ENCODE measurements around the gene MEIS2. TPM values are rescaled to one million over a fixed set of nuclear protein-coding genes. Genes with fewer than 3 reads are reported as not detected.

Gene MEIS2
- total RNA-seq, 1 donor from 2014 or later = 6.0 TPM

DNA sequence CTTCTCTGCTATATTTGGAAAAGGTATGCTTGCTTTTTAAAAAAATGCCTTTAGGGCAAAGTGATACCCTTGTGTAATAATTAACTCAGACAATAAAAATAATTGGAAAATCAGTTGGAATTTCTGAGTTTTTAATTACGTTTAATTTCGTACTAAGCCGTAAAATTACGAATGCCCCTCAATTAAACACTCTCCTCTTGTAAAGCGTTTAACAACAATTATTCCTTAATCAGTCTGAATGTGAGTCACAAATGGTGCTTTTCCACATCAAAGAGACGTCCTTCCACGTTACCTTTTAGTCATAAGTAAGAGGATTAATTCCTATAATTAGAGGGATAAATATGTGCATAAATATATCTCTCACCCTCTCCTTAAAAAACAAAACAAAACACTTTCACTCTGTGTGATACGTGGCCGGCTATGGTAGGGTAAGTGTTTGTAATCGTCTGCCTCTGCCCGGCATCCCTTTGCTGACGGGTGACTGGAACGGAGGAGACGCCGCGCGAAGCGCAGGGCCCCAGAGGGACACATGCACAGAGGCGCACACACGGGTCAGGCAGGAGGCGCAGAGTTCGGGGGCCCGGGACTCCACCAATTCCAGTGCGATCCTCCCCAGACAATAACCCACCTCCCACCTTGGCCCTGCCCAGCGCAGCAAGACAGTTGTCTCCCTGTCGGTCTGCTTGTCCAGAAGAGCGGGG is 9.7 kb upstream of the MEIS2 start:
- Mint-ChIP-seq H3K4me1 (ENCODE audit: low read depth, unreplicated experiment) (peaks cover 7% of the 10 kb centered on the region), H3K9me3 (ENCODE audit: unreplicated experiment) (peaks cover 4% of the 10 kb centered on the region), H3K36me3 (ENCODE audit: unreplicated experiment) (no peaks in the 10 kb centered on the region), H3K27ac (ENCODE audit: unreplicated experiment) (no peak overlapping the region), H3K4me3 (ENCODE audit: unreplicated experiment) (peak overlapping the region; percentile 70), H3K27me3 (ENCODE audit: unreplicated experiment) (peaks cover 44% of the 10 kb centered on the region)
- peak; percentile 60 for DNase-seq
- TF ChIP-seq, protein P1, sequence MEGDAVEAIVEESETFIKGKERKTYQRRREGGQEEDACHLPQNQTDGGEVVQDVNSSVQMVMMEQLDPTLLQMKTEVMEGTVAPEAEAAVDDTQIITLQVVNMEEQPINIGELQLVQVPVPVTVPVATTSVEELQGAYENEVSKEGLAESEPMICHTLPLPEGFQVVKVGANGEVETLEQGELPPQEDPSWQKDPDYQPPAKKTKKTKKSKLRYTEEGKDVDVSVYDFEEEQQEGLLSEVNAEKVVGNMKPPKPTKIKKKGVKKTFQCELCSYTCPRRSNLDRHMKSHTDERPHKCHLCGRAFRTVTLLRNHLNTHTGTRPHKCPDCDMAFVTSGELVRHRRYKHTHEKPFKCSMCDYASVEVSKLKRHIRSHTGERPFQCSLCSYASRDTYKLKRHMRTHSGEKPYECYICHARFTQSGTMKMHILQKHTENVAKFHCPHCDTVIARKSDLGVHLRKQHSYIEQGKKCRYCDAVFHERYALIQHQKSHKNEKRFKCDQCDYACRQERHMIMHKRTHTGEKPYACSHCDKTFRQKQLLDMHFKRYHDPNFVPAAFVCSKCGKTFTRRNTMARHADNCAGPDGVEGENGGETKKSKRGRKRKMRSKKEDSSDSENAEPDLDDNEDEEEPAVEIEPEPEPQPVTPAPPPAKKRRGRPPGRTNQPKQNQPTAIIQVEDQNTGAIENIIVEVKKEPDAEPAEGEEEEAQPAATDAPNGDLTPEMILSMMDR (IDR thresholded peaks at IDR 0.05; ENCODE audit: partially characterized antibody, unreplicated experiment) = no peak

DNA sequence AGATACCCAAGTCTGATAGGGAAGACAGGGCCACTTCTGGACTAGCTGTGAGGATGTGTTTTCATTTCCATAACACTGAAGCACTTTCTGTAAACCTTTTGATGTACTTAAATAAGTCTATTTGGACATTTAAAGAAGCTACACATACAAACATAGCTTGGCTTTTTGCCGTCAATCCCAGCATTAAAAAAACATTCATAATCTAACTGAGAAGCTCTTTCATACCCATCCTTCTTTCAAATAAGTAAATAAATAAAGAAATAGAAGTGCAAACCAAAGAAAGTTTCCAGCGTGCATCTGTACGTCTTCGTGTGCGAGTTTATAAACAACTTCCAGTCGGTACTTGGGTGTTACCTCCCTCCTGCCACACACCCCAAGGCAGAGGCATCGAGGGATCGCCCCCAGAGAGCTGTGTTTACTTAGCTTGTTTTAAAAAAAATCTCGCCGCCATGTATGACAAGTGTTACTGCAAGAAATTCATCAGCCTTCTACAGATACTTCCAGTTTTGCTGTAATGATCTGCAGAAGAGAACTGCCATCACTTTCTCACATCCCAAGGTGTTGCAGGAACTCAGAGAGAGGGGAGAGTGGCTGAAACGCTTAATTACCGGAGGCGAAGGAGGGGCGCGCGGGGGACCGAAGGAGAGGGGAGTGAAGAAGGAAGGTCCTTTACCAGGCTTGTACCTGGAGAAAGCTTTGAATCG is 9.0 kb upstream of the MEIS2 start:
- peaks cover 7% of the 10 kb centered on the region for H3K4me1 Mint-ChIP-seq (ENCODE audit: low read depth, unreplicated experiment)
- H3K4me3 Mint-ChIP-seq (ENCODE audit: unreplicated experiment) = peak overlapping the region; percentile 53
- H3K27me3 Mint-ChIP-seq (ENCODE audit: unreplicated experiment) = peaks cover 48% of the 10 kb centered on the region

DNA sequence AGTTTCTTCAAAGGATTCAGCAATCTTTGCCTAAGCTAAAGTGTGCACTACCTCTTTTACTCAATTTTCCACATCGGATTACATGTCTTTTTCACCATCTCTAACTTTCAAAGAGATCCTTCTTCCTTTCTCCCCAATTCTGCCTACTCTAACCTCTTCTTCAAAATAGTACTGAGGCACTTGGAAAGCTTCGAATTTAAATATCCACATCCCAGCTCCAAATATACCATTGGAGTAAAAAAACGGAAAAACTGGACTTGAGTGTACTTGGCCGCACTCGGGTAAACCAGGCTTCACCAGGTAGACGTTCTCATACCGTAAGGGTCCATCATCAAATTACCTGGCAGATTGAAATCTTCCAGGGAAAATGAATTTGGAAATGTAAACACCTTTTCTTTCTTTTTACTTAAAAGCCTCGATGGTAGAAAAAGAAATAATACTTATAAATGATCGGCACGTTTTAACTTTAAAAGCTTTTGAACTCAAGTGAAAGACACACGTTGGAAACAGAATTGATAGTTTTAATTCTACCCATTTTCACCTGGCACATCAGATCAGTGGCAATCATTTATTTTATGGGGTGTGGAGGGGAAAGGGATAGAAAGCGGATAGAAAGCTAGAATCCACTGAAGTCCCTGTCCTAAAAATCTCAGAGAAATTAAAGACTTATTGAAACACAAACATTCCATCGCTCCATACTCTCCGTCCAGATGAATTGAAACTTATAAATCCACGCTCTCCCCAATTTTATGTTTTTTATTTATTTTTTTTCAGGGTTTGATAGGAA is 8.2 kb upstream of the MEIS2 start:
- Mint-ChIP-seq H3K36me3 (ENCODE audit: unreplicated experiment) (no peaks in the 10 kb centered on the region), H3K4me3 (ENCODE audit: unreplicated experiment) (no peak overlapping the region), H3K4me1 (ENCODE audit: low read depth, unreplicated experiment) (peaks cover 7% of the 10 kb centered on the region), H3K9me3 (ENCODE audit: unreplicated experiment) (peaks cover 4% of the 10 kb centered on the region), H3K27ac (ENCODE audit: unreplicated experiment) (no peak overlapping the region), H3K27me3 (ENCODE audit: unreplicated experiment) (peaks cover 55% of the 10 kb centered on the region)
- no peak for DNase-seq
- TF ChIP-seq, protein P1 (IDR thresholded peaks at IDR 0.05; ENCODE audit: partially characterized antibody, unreplicated experiment) = no peak

More for the DNA sequence above, 9.0 kb upstream of the MEIS2 start:
- TF ChIP-seq, protein P1 (IDR thresholded peaks at IDR 0.05; ENCODE audit: partially characterized antibody, unreplicated experiment) = no peak
- no peak for DNase-seq
- Mint-ChIP-seq H3K27ac (ENCODE audit: unreplicated experiment) (no peak overlapping the region), H3K9me3 (ENCODE audit: unreplicated experiment) (peaks cover 4% of the 10 kb centered on the region), H3K36me3 (ENCODE audit: unreplicated experiment) (no peaks in the 10 kb centered on the region)

DNA sequence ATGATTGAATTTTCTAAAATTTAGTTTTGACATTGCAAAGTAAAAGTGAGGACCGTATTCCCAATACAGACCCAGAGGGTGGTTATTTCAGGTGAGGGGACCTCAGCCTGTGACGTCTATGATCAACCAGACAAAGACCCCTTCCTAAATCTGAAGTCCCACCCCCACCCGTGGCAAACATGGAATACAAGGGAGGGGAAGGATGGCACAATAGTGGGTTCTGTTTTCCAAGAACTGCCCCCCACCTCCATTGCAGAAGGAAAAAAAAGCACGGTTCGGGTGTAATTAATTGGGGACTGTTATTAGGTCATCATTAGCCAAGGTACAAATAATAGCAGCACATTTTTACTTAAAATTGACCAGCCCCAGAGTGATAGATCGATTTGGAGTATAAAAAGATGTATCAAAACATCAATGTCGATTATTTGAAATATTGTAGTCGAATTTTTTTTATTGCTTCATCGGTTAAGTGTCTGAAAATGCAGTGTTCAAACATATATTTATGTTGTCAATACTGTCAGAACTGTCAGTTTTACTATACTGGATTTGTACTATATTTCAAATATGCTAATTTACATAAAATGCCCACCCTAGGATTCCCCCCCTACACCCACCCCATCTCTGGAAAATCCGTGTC is 7.5 kb upstream of the MEIS2 start:
- Mint-ChIP-seq H3K27me3 (ENCODE audit: unreplicated experiment) (peaks cover 55% of the 10 kb centered on the region), H3K36me3 (ENCODE audit: unreplicated experiment) (no peaks in the 10 kb centered on the region), H3K4me3 (ENCODE audit: unreplicated experiment) (no peak overlapping the region), H3K27ac (ENCODE audit: unreplicated experiment) (no peak overlapping the region), H3K4me1 (ENCODE audit: low read depth, unreplicated experiment) (peaks cover 7% of the 10 kb centered on the region), H3K9me3 (ENCODE audit: unreplicated experiment) (peaks cover 4% of the 10 kb centered on the region)
- TF ChIP-seq, protein P1 (IDR thresholded peaks at IDR 0.05; ENCODE audit: partially characterized antibody, unreplicated experiment) = no peak
- DNase-seq = no peak
